Thyroid gland (tissue), 4 donors: Measurements from ENCODE around the gene RAB11FIP4.

ENCODE experiments used
- POLR2A ChIP-seq, 2 donors: fragments of 450-650 bp; IDR thresholded peaks; one replicate each; pipeline ENCODE4 v1.6.1; 2017; ENCODE audit warnings: antibody characterized with exemption in 2 of 2, mild to moderate bottlenecking in 2 of 2, moderate library complexity in 1 of 2
- TF ChIP-seq, protein P1 (sequence below), 6 experiments: fragments of 200-600 bp in 3 of 6; fragments of 450-650 bp in 3 of 6; sonication (generic) in 3 of 6; IDR thresholded peaks; one replicate each; pipeline ENCODE4 v1.5.1; 2016 to 2019; ENCODE audit warnings: antibody characterized with exemption in 6 of 6, mild to moderate bottlenecking in 2 of 6, inconsistent platforms in 1 of 6, moderate library complexity in 1 of 6

DNA sequence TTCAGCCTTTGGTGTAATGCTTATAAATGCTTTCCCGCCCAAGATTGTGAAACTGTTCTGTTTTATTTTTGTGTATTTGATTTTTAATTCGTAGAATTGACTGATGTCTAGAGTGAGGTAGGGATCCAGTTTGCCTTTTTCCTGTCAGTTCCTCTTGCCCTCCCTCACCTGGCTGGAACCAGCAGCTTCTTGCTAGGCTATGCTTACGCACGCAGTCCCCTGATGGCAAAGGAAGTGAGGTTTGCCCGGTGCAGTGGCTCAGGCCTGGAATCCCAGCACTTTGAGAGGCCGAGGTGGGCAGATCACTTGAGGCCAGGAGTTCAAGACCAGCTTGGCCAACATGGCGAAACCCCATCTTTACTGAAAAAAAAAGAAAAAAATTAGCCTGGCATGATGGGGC lies 51.9 kb downstream of the RAB11FIP4 start:
- TF ChIP-seq, protein P1, sequence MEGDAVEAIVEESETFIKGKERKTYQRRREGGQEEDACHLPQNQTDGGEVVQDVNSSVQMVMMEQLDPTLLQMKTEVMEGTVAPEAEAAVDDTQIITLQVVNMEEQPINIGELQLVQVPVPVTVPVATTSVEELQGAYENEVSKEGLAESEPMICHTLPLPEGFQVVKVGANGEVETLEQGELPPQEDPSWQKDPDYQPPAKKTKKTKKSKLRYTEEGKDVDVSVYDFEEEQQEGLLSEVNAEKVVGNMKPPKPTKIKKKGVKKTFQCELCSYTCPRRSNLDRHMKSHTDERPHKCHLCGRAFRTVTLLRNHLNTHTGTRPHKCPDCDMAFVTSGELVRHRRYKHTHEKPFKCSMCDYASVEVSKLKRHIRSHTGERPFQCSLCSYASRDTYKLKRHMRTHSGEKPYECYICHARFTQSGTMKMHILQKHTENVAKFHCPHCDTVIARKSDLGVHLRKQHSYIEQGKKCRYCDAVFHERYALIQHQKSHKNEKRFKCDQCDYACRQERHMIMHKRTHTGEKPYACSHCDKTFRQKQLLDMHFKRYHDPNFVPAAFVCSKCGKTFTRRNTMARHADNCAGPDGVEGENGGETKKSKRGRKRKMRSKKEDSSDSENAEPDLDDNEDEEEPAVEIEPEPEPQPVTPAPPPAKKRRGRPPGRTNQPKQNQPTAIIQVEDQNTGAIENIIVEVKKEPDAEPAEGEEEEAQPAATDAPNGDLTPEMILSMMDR (IDR thresholded peaks at IDR 0.05), result no peak
- TF ChIP-seq POLR2A (IDR thresholded peaks at IDR 0.05), result no peak
